Neural cell (in vitro differentiated cells): Measurements from ENCODE around the gene ZFP36L2. TPM values are rescaled to one million over a fixed set of nuclear protein-coding genes. Genes with fewer than 3 reads are reported as not detected.

ENCODE experiments used
- H2AFZ ChIP-seq: fragments of 200-600, 300-800 bp; sonication (generic), shearing (Covaris generic); 2 replicates; pipeline ENCODE4 v1.6.0; 2014; ENCODE audit warnings: low read depth, mild to moderate bottlenecking, antibody characterized with exemption, low read length, moderate library complexity
- H3F3A ChIP-seq: fragments of 200-600 bp; shearing (Covaris generic); 2 replicates; pipeline ENCODE4 v1.6.1; 2016; ENCODE audit warnings: mild to moderate bottlenecking, moderate library complexity, mixed read lengths, antibody characterized with exemption, low read length; ENCODE audit not compliant: insufficient read depth, poor library complexity, severe bottlenecking
- H3K27ac ChIP-seq: fragments of 200-600, 300-800 bp; sonication (generic), shearing (Covaris generic); 2 replicates; pipeline ENCODE4 v1.5.1; 2014; ENCODE audit warnings: mild to moderate bottlenecking, low read length, moderate library complexity
- H3K27me3 ChIP-seq: fragments of 300-800, 200-600 bp; sonication (generic), shearing (Covaris generic); 2 replicates; pipeline ENCODE4 v1.6.0; 2014; ENCODE audit warnings: mild to moderate bottlenecking, low read depth, low read length, moderate library complexity; ENCODE audit not compliant: insufficient read depth
- H3K36me3 ChIP-seq: fragments of 300-800, 200-600 bp; sonication (generic), shearing (Covaris generic); 2 replicates; pipeline ENCODE4 v1.5.1; 2014; ENCODE audit warnings: mild to moderate bottlenecking, antibody characterized with exemption, low read length, moderate library complexity; ENCODE audit not compliant: insufficient read depth
- H3K4me2 ChIP-seq: fragments of 300-800, 200-600 bp; sonication (generic), shearing (Covaris generic); 2 replicates; pipeline ENCODE4 v1.6.0; 2014; ENCODE audit warnings: mild to moderate bottlenecking, low read length
- H3K4me3 ChIP-seq: fragments of 300-800, 200-600 bp; sonication (generic), shearing (Covaris generic); 2 replicates; pipeline ENCODE4 v1.5.1; 2014; ENCODE audit warnings: mild to moderate bottlenecking, low read length, moderate library complexity
- H3K79me2 ChIP-seq: fragments of 200-600 bp; shearing (Covaris generic); replicated peaks from 2 replicates; pipeline ENCODE4 v1.6.0; 2014; ENCODE audit warnings: mild to moderate bottlenecking, low read length, moderate library complexity; ENCODE audit not compliant: insufficient read depth
- H3K9ac ChIP-seq: fragments of 300-800, 200-600 bp; sonication (generic), shearing (Covaris generic); 2 replicates; pipeline ENCODE4 v1.6.1; 2016; ENCODE audit warnings: mild to moderate bottlenecking, low read length, mixed read lengths
- H3K9me2 ChIP-seq: fragments of 200-600 bp; shearing (Covaris generic); 2 replicates; pipeline ENCODE4 v1.6.1; 2016; ENCODE audit warnings: mild to moderate bottlenecking, low read length, mixed read lengths; ENCODE audit not compliant: insufficient read depth
- H3K9me3 ChIP-seq: fragments of 200-600, 300-800 bp; sonication (generic), shearing (Covaris generic); 2 replicates; pipeline ENCODE4 v1.6.1; 2016; ENCODE audit warnings: mild to moderate bottlenecking, mixed run types, low read length, moderate library complexity, mixed read lengths
- H4K20me1 ChIP-seq: fragments of 200-600 bp; shearing (Covaris generic); 2 replicates; pipeline ENCODE4 v1.6.1; 2016; ENCODE audit warnings: mild to moderate bottlenecking, mixed run types; ENCODE audit not compliant: insufficient read depth
- CTCF ChIP-seq: fragments of 450-650 bp; IDR thresholded peaks from 2 replicates; pipeline ENCODE4 v1.5.1; 2014; ENCODE audit warnings: antibody characterized with exemption, mild to moderate bottlenecking, moderate library complexity; ENCODE audit not compliant: poor library complexity, severe bottlenecking
- EP300 ChIP-seq: fragments of 450-650 bp; conservative IDR thresholded peaks from 2 replicates; pipeline ENCODE4 v1.6.1; 2014; ENCODE audit warnings: antibody characterized with exemption, mild to moderate bottlenecking, moderate library complexity; ENCODE audit not compliant: poor library complexity, severe bottlenecking
- EZH2 ChIP-seq: fragments of 200-600, 300-800 bp; shearing (Covaris generic), sonication (generic); IDR thresholded peaks from 2 replicates; pipeline ENCODE4 v1.6.1; 2014; ENCODE audit warnings: antibody characterized with exemption, low read length, borderline replicate concordance, mild to moderate bottlenecking; ENCODE audit not compliant: insufficient read depth, poor library complexity, severe bottlenecking
- MXI1 ChIP-seq: fragments of 450-650 bp; conservative IDR thresholded peaks from 2 replicates; pipeline ENCODE4 v1.6.1; 2014; ENCODE audit warnings: antibody characterized with exemption, mild to moderate bottlenecking; ENCODE audit not compliant: poor library complexity, severe bottlenecking
- POLR2AphosphoS5 ChIP-seq: IDR thresholded peaks from 2 replicates; pipeline ENCODE4 v1.6.1; 2012
- RAD21 ChIP-seq: fragments of 450-650 bp; conservative IDR thresholded peaks from 2 replicates; pipeline ENCODE4 v1.6.1; 2014; ENCODE audit warnings: antibody characterized with exemption, mild to moderate bottlenecking, moderate library complexity
- REST ChIP-seq: IDR thresholded peaks from 2 replicates; pipeline ENCODE4 v1.6.1; 2012; ENCODE audit warnings: borderline replicate concordance
- SMC3 ChIP-seq: fragments of 450-650 bp; conservative IDR thresholded peaks from 2 replicates; pipeline ENCODE4 v1.6.1; 2014; ENCODE audit warnings: antibody characterized with exemption, mild to moderate bottlenecking, moderate library complexity; ENCODE audit not compliant: poor library complexity
- TAF1 ChIP-seq: IDR thresholded peaks from 2 replicates; pipeline ENCODE4 v1.6.1; 2012; ENCODE audit warnings: low read depth
- polyA plus RNA-seq: library from polyadenylated mRNA; depleted of rRNA; stranded (reverse); fragments of >200 nt; gene quantifications from 2 replicates; pipeline ENCODE4 v1.2.3, GENCODE V29; 2014

ZFP36L2 gene
- polyA plus RNA-seq, 1 donor from 2014 or later: 0.33 TPM

GRCh38 chr2:43262239-43262638, 35.8 kb upstream of the ZFP36L2 start:
- H3K4me3 ChIP-seq: no peak overlapping the region
- no peaks in the 10 kb centered on the region for H3K27me3 ChIP-seq
- no peaks in the 10 kb centered on the region for H3K79me2 ChIP-seq
- H3K9ac ChIP-seq: no peak overlapping the region
- H2AFZ ChIP-seq: no peak overlapping the region
- H4K20me1 ChIP-seq: no peaks in the 10 kb centered on the region
- H3K4me2 ChIP-seq: no peak overlapping the region
- no peak for TF ChIP-seq MXI1
- TF ChIP-seq CTCF: no peak
- no peak for TF ChIP-seq RAD21
- no peak for TF ChIP-seq REST
- TF ChIP-seq EZH2: no peak
- TF ChIP-seq POLR2AphosphoS5: no peak
- no peak for TF ChIP-seq TAF1
- TF ChIP-seq EP300: no peak
- TF ChIP-seq SMC3: no peak
- no peaks in the 10 kb centered on the region for H3K9me2 ChIP-seq
- H3F3A ChIP-seq: no peaks in the 10 kb centered on the region
- H3K9me3 ChIP-seq: no peaks in the 10 kb centered on the region
- no peaks in the 10 kb centered on the region for H3K36me3 ChIP-seq
- no peak overlapping the region for H3K27ac ChIP-seq

GRCh38 chr2:43259512-43259911, 33.1 kb upstream of the ZFP36L2 start:
- TF ChIP-seq MXI1 (no peak), TAF1 (no peak), SMC3 (no peak), EZH2 (no peak), EP300 (no peak), RAD21 (no peak), CTCF (no peak), POLR2AphosphoS5 (no peak)
- no peak overlapping the region for H2AFZ ChIP-seq

More at GRCh38 chr2:43259512-43259911, 33.1 kb upstream of the ZFP36L2 start:
- Histone ChIP-seq H3K27me3 (no peaks in the 10 kb centered on the region), H3K79me2 (no peaks in the 10 kb centered on the region), H3F3A (no peaks in the 10 kb centered on the region), H3K4me2 (no peak overlapping the region), H3K9me3 (no peaks in the 10 kb centered on the region), H4K20me1 (no peaks in the 10 kb centered on the region), H3K4me3 (no peak overlapping the region), H3K36me3 (no peaks in the 10 kb centered on the region), H3K9me2 (no peaks in the 10 kb centered on the region), H3K27ac (no peak overlapping the region), H3K9ac (no peak overlapping the region)
